Activated CD4-positive, alpha-beta T cell treated with anti-CD3 and anti-CD28 coated beads for 1 hour (primary cell): ENCODE measurements around the gene NLN.
"Not testable (repeated sequence)": the region's sequence is repeated elsewhere in the genome, so short reads cannot be mapped to it uniquely, and the experiment has no call there.

Experiments
- DNase-seq: peaks from one replicate; pipeline ENCODE4 v3.0.0-alpha.2; 2020

NLN gene

DNA sequence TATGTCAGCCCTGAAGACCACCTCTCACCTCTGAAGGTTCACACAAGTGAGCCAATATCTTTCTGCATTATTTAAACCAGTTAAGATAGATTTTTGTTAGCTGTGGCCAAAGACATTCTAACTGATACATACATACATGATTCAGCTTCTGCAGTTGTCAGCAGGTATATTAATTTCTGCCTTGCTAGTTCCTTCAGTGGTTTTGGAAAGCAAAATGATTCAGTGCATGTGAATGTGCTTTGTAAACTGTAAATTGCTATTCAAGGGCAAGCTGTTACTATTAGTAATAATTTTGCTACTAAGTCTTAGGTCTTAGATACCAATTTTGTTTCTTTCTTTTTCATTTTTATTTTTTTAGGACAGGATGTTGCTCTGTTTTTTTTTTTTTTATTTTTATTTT, 115.1 kb downstream of the NLN start:
- no peak for DNase-seq

DNA sequence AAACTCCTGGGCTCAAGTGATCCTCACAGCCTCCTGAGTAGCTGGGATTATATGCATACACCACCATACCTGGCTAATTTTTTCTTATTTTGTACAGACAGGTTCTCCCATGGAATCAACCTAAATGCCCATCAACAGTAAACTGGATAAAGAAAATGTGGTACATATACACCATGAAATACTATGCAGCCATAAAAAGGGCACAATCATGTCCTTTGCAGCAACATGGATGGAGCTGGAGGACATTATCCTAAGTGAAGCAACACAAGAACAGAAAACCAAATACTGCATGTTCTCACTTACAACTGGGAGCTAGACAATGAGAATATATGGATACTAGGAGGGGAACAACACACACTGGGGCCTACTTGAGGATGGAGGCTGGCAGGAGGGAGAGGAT, 117.2 kb downstream of the NLN start:
- not testable (repeated sequence) for DNase-seq

DNA sequence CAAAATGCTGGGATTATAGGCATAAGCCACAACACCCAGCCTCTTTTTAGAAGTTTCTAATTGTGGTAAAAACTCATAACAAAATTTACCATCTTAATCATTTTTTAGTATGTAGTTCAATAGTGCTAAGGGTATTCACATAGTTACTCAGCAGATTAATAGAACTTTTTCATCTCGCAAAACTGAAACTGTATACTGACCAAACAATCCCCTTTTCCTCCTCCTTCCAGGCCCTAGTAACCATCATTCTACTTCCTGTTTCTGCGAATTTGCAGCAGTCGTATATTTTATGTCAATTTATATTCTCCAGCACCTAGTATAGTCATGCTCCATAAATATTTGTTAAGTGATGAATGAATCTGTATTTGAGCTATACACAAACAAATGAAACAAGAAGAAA, 118.1 kb downstream of the NLN start:
- no peak for DNase-seq

GRCh38 chr5:65844763-65845162, 122.8 kb downstream of the NLN start:
- not testable (repeated sequence) for DNase-seq

DNA sequence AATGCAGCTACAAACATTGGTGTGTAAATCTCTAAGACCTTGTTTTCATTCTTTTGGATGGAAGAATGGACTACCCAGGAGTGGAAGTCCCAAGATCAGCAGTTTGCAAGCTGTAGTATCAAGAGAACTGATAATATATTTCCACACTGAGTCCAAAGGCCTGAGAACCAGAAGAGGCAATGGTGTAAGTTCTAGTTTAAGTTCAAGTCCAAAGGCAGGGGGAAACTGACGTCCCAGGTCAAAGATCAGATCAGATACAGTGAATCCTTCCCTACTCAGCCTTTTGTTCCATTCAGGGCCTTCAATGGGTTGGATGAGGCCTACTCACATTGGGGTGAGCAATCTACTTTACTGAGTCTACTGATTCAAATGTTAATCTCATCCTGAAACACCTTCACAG, 124.1 kb downstream of the NLN start:
- DNase-seq, result no peak

- DNase-seq, result not testable (repeated sequence)
Observed at GRCh38 chr5:65847019-65847418, 125.0 kb downstream of the NLN start.

DNA sequence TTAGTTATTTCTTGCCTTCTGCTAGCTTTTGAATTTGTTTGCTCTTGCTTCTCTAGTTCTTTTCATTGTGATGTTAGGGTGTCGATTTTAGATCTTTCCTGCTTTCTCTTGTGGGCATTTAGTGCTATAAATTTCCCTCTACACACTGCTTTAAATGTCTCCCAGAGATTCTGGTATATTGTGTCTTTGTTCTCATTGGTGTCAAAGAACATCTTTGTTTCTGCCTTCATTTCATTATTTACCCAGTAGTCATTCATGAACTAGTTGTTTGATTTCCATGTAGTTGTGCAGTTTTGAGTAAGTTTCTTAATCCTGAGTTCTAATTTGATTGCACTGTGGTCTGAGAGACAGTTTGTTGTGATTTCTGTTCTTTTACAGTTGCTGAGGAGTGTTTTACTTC, 127.9 kb downstream of the NLN start:
- DNase-seq, result not testable (repeated sequence)

DNA sequence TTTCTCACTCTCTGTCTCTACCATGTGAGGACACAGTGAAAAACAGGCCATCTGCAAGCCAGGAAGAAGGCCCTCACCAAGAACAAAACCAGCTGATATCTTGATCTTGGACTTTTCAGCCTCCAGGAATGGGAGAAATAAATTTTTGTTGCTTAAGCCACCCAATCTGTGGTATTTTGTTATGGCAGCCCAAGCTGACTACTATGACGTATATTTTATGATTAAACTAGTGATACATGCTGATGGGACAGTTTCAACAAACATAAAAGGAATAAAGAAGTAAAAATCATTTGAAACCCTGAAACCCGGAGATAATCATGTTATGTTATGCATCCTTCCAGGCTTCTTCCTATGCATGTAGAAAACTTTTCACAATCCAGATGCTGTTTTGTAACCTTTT, 132.9 kb downstream of the NLN start:
- no peak for DNase-seq

GRCh38 chr5:65855766-65856315, 133.8 kb downstream of the NLN start:
- no peak for DNase-seq

- no peak for DNase-seq
Observed at GRCh38 chr5:65856520-65856919, 134.5 kb downstream of the NLN start.

DNA sequence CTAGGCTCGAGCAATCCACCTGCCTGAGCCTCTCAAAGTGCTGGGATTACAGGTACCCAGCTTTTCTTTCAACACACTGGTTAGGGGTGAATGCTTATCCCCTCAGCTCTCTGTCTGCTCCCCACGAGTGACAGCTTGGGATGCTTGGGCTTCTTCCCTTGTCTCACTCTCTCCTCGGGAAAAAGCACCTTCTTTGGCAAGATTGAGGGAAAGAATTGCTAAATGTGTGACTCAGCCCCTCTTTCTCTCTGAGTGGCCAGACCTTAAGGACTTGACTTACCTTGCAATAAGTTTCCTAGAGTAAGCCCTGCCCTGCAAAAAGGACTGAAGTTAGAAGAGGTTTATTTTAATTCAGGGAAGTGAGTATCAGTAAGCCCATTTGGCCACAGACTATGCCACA, 136.3 kb downstream of the NLN start:
- DNase-seq, result no peak

DNA sequence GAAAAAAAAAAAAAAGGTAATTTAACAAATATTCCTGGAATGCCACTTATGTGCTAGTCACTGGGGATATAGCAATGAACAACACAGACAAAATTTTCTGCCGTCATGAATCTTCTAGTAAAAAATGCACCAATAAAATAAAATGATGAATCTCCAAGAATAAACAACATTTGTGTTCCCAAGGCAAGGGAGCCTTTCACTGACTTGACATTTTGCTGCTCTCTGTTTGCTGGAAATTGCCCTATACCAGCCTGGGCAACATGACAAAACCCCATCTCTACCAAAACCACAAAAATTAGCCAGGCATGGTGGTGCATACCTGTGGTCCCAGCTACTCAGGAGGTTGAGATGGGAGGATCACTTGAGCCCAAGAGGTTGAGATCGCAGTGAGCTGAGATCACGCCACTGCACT, 139.8 kb downstream of the NLN start:
- no peak for DNase-seq

GRCh38 chr5:65862384-65862783, 140.4 kb downstream of the NLN start:
- DNase-seq, result no peak

DNA sequence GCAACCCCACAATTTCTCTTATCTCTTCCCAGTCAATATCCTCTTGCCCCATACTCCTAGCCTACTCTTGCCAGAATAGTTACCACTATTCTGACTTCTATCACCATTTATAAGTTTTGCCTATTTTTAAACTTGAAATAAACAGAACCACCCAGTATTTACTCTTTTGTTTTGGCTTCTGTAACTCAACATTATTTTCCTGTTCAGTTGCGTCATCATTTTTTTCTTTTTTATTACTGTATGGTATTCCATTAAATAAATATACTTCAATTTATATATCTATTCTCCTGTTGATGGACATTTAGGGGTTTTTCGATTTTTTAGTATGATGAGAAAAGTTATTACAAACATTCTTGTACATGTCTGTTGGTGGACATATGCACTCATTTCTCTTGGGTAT, 141.7 kb downstream of the NLN start:
- no peak for DNase-seq

- no peak for DNase-seq
Observed at GRCh38 chr5:65866837-65867521, 145.0 kb downstream of the NLN start.

DNA sequence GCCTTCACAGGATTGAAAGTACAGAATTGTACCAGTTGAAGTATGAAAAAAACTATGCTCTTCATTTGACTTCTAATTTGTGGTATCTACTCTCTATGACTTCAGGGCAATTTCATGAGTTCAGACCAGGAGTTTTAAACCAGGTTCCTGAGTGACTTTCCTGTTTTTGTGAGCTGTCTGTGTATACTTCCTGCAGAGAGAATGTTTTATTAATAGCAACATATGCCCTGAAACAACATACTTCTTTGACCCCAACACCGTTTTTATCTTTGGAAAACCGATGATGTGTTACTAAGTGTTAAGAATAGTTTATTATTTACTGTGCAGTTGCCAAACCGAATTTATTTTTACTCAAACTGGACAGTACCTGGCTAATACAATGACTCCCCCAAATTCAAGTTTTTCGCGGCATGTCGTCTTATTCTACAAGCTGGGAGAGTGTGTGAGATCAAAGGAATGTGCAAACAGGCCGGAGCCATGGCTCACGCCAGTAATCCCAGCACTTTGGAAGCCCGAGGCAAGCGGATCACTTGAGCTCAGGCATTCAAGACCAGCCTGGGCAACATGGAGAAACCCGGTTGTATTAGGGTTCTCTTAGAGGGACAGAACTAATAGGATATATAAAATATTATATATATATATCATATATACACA, 145.7 kb downstream of the NLN start:
- no peak for DNase-seq

GRCh38 chr5:65868509-65868908, 146.5 kb downstream of the NLN start:
- DNase-seq, result no peak

DNA sequence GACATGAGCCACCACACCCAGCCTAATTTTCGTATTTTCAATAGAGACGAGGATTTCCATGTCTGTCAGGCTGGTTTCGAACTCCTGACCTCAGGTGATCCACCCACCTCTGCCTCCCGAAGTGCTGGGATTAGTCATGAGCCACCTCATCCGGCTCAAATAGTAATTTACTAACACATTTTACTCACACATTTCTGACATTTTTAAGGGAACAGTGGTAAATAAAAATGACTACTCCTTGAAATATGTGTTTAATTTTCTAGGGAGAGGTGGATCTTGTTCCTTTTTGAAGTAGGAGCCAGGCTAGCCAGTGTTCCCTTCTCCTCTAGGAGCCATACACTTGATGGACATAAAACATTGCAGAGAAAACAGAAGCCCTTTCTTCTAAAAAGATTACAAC, 149.2 kb downstream of the NLN start:
- no peak for DNase-seq

DNA sequence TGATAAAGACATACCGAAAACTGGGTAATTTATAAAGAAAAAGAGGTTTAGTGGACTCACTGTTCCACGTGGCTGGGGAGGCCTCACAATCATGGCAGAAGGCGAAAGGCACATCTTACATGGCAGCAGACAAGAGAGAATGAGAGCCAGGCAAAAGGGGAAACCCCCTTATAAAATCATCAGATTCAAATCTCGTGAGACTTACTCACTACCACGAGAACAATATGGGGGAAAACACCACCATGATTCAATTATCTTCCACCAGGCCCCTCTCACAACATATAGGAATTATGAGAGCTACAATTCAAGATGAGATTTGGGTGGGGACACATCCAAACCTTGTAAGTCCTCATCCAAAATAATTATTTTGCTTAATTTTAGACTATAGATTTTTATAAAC, 149.8 kb downstream of the NLN start:
- not testable (repeated sequence) for DNase-seq

DNA sequence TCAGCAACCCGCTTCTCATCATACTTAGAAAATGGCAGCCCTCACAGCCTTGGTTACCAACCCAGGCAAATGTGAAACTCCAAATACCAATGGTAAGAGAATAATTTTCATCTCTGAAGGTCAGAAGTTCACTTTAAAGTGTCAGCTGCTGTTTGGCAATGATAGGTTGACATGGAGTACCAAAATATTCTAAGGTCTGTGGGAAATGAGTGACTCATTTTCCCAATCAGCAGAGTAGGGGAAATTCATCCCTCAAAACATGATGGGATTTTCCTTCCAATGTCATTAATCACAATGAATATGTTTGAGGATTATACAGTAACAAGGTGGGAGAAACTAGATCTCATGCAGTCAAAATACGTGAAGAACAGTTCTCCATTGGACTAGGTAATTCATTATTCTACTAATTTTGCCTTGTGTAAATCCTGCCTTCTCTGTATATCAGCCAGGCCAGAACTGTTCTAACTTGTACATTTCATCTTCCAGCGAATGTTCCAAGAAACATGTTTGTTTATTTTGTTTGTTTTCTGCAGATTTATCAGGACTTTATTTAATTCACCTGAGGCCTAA, 151.3 kb downstream of the NLN start:
- DNase-seq, result no peak

DNA sequence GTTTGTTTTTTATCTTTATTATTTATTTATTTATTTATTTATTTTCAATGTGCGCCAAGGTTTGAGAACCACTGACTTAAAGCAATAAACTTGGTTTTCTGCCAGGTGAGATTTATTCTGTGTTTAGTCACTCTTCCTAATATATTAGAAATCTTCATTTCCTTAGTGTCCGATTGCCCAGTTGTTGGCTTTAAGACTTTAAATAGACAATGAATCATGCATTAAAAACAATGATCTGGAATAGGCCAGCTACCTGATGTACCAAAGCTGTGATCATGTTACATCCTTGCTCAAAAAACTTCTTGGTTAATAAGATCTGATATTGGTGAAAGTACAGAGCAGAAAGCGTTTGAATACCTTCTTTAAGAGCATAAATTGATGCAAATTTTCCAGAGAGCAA, 152.2 kb downstream of the NLN start:
- no peak for DNase-seq

- DNase-seq, result no peak
Observed at GRCh38 chr5:65876496-65876895, 154.5 kb downstream of the NLN start.

GRCh38 chr5:65876970-65877369, 155.0 kb downstream of the NLN start:
- DNase-seq, result no peak
